Calu3 (cell line): ENCODE data around the gene TNPO3. TPM values are rescaled to one million over a fixed set of nuclear protein-coding genes. Genes with fewer than 3 reads are reported as not detected.

Source experiments
- BruUV-seq: library from RNA; stranded (reverse); fragments of 400-500 nt; replicated peaks from 2 replicates; lab custom pipeline; 2021; lab: Mats Ljungman, UMichigan
- CTCF ChIA-PET: fragments of 300-600 bp; sonication (Branson Sonifier 250); formaldehyde crosslinking; loops from one replicate; lab custom pipeline; 2022; ENCODE audit warnings: antibody characterized with exemption; lab: Charles Lee
- DNase-seq: peaks from one replicate; pipeline ENCODE4 v3.0.0; 2022
- H3K27ac Mint-ChIP-seq: one replicate; pipeline ENCODE4 v1.8.0; 2022; ENCODE audit warnings: mixed read lengths; ENCODE audit not compliant: unreplicated experiment
- H3K27me3 Mint-ChIP-seq: one replicate; pipeline ENCODE4 v1.8.0; 2022; ENCODE audit warnings: mixed read lengths; ENCODE audit not compliant: unreplicated experiment
- H3K36me3 Mint-ChIP-seq: one replicate; pipeline ENCODE4 v1.8.0; 2022; ENCODE audit warnings: mild to moderate bottlenecking, moderate library complexity, mixed read lengths; ENCODE audit not compliant: insufficient read depth, unreplicated experiment
- H3K4me1 Mint-ChIP-seq: one replicate; pipeline ENCODE4 v1.8.0; 2022; ENCODE audit warnings: mild to moderate bottlenecking, low read depth, mixed read lengths; ENCODE audit not compliant: unreplicated experiment
- H3K4me3 Mint-ChIP-seq: one replicate; pipeline ENCODE4 v1.8.0; 2022; ENCODE audit warnings: mild to moderate bottlenecking, low read depth, moderate library complexity, mixed read lengths; ENCODE audit not compliant: unreplicated experiment
- H3K9me3 Mint-ChIP-seq: one replicate; pipeline ENCODE4 v1.8.0; 2022; ENCODE audit warnings: low read depth, mixed read lengths; ENCODE audit not compliant: unreplicated experiment
- intact Hi-C: fragments of 100-400 bp; cut with micrococcal nuclease; formaldehyde crosslinking; loops from one replicate; pipeline ENCODE4 v1.10.0; 2022; ENCODE audit not compliant: unreplicated experiment
- total RNA-seq: library from RNA; stranded (reverse); gene quantifications from 2 replicates; pipeline ENCODE4 v1.2.3, GENCODE V29; 2022
- TF ChIP-seq, protein P1 (sequence below): fragments of 200-600 bp; IDR thresholded peaks from one replicate; pipeline ENCODE4 v1.8.0; 2022; ENCODE audit warnings: antibody characterized with exemption; ENCODE audit not compliant: unreplicated experiment

TNPO3 gene
- total RNA-seq, 1 experiment from 2014 or later, result 47.1 TPM

DNA sequence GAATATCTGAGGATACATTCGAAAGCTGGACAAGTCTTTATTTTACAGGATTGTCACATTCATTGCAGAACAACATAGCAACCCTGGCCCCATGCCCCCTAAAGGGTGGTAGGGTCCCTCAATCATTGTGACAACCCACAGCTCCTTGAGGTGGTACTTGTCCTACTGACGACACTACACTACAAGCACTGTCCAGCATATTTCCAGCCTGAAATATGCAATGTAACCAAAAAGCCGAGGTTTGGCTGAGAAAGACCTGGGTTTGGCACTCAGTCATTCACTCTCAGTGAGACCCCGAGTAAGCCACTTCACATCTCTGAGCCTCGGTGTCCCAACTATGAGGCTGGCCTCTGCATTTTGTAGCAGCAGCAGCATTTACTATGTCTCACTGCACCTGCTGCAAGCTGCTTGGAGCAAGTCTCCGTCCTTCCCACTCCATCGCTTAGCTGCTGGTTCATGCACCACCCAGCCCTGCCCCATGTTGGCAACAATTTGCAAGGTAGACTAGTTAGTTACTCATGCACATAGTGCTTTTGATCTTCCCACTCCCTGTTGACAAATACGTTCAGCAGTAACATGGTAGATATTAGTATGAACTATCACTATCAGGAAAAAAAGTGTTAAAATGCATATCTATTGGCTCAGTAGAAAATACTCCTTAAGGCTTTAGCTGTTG lies 43.6 kb upstream of the TNPO3 start:
- BruUV-seq, result no TSS peak
- peaks cover 25% of the 10 kb centered on the region for H3K4me1 Mint-ChIP-seq

DNA sequence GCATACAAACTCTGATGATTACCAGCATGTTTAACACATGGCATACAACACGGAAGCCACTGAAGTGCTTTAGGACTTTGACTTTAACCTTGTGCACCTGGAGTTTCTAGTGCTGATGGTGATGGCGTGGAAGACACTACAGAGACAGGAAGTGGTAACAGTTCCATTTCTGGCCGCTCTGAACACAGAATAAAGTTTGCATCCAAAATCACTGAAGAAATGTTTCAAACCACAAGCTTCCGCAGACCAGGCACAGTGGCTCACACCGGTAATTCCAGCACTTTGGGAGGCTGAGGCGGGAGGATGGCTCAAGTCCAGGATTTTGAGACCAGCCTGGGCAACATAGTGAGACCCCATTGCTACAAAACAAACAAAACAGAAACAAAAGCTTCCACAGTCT lies 40.3 kb upstream of the TNPO3 start:
- DNase-seq, result no peak
- Mint-ChIP-seq H3K27ac (no peak overlapping the region), H3K36me3 (no peaks in the 10 kb centered on the region), H3K9me3 (no peaks in the 10 kb centered on the region), H3K4me1 (peaks cover under 1% of the 10 kb centered on the region), H3K27me3 (no peaks in the 10 kb centered on the region), H3K4me3 (no peak overlapping the region)
- no TSS peak for BruUV-seq
- CTCF ChIA-PET, result no interaction called here
- intact Hi-C loops, result no loop called here
- TF ChIP-seq, protein P1, sequence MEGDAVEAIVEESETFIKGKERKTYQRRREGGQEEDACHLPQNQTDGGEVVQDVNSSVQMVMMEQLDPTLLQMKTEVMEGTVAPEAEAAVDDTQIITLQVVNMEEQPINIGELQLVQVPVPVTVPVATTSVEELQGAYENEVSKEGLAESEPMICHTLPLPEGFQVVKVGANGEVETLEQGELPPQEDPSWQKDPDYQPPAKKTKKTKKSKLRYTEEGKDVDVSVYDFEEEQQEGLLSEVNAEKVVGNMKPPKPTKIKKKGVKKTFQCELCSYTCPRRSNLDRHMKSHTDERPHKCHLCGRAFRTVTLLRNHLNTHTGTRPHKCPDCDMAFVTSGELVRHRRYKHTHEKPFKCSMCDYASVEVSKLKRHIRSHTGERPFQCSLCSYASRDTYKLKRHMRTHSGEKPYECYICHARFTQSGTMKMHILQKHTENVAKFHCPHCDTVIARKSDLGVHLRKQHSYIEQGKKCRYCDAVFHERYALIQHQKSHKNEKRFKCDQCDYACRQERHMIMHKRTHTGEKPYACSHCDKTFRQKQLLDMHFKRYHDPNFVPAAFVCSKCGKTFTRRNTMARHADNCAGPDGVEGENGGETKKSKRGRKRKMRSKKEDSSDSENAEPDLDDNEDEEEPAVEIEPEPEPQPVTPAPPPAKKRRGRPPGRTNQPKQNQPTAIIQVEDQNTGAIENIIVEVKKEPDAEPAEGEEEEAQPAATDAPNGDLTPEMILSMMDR, result no peak

More for the DNA sequence above, 43.6 kb upstream of the TNPO3 start:
- DNase-seq, result no peak
- no peak overlapping the region for H3K27ac Mint-ChIP-seq
- TF ChIP-seq, protein P1, result no peak
- CTCF ChIA-PET, result no interaction called here
- H3K4me3 Mint-ChIP-seq, result no peak overlapping the region
- no peaks in the 10 kb centered on the region for H3K9me3 Mint-ChIP-seq
- H3K36me3 Mint-ChIP-seq, result peaks cover 8% of the 10 kb centered on the region
- intact Hi-C loops, result no loop called here
- no peaks in the 10 kb centered on the region for H3K27me3 Mint-ChIP-seq

DNA sequence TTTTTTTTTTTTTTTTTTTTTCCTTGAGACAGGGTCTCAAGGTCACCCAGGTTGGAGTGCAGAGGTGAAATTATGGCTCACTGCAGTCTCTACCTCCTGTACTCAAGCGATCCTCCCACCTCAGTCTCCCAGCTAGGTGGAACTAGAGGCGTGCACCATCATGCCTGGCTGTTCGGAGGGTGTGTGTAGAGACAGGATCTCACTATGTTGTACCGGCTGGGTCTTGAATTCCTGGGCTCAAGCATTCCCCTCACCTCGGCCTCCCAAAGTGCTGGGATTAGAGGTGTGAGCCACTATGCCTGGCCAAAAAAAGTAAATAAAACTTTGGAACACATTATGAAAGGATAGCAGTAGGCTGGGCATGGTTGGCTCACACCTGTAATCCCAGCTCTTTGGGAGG lies 39.6 kb upstream of the TNPO3 start:
- H3K4me1 Mint-ChIP-seq, result no peaks in the 10 kb centered on the region
- H3K27me3 Mint-ChIP-seq, result peaks cover 7% of the 10 kb centered on the region
- CTCF ChIA-PET, result no interaction called here
- BruUV-seq, result no TSS peak
- H3K9me3 Mint-ChIP-seq, result no peaks in the 10 kb centered on the region
- intact Hi-C loops, result no loop called here
- H3K36me3 Mint-ChIP-seq, result no peaks in the 10 kb centered on the region
- no peak overlapping the region for H3K27ac Mint-ChIP-seq
- DNase-seq, result no peak
- TF ChIP-seq, protein P1, result no peak
- H3K4me3 Mint-ChIP-seq, result no peak overlapping the region

DNA sequence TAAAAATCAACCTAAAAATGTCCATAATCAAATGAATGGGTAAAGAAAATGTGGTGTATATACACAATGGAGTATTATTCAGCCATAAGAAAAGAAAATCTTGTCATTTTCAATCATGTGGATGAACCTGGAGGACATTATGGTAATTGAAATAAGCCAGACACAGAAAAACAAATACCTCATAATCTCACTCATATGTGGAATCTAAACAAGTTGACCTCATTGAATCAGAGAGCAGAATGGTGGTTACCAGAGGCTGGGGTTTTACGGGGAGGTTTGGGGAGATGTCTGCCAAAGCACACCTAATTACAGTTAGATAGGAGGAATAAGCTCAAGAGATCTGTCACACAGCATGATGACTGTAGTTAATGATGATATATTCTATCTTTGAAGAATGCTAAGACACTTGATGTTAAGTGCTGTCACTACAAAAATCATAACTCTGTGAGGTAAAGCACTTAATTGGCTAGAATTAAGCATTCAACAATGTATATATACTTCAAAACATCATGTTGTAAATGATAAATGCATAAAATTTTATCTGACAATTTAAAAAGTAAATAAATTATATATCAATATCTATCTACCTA lies 39.1 kb upstream of the TNPO3 start:
- TF ChIP-seq, protein P1, result no peak
- intact Hi-C loops, result no loop called here
- no peak overlapping the region for H3K27ac Mint-ChIP-seq
- CTCF ChIA-PET, result no interaction called here
- no peak overlapping the region for H3K4me3 Mint-ChIP-seq
- no peaks in the 10 kb centered on the region for H3K4me1 Mint-ChIP-seq
- BruUV-seq, result no TSS peak
- H3K36me3 Mint-ChIP-seq, result no peaks in the 10 kb centered on the region
- no peak for DNase-seq
- H3K9me3 Mint-ChIP-seq, result no peaks in the 10 kb centered on the region
- H3K27me3 Mint-ChIP-seq, result peaks cover 12% of the 10 kb centered on the region
